H9 (cell line): ENCODE data around the gene SLC12A8. TPM values are rescaled to one million over a fixed set of nuclear protein-coding genes. Genes with fewer than 3 reads are reported as not detected.

ENCODE experiments used
- DNase-seq: peaks from one replicate; pipeline ENCODE4 v3.0.0-alpha.2; 2017
- H2AFZ ChIP-seq: one replicate; pipeline ENCODE4 v1.6.1; 2013; ENCODE audit warnings: mild to moderate bottlenecking, low read length, control low read depth, moderate library complexity
- H2AK5ac ChIP-seq: 2 replicates; pipeline ENCODE4 v1.6.1; 2013; ENCODE audit warnings: low read length, control low read depth, mixed read lengths; ENCODE audit not compliant: insufficient read length
- H2BK120ac ChIP-seq: one replicate; pipeline ENCODE4 v1.6.1; 2013; ENCODE audit warnings: low read depth, mild to moderate bottlenecking, low read length, control low read depth, inconsistent platforms; ENCODE audit not compliant: poor library complexity, severe bottlenecking
- H2BK12ac ChIP-seq: 2 replicates; pipeline ENCODE4 v1.6.1; 2013; ENCODE audit warnings: low read length, control low read depth, mixed read lengths, low read depth; ENCODE audit not compliant: insufficient read length
- H2BK15ac ChIP-seq: 2 replicates; pipeline ENCODE4 v1.6.1; 2013; ENCODE audit warnings: low read depth, low read length, control low read depth
- H2BK20ac ChIP-seq: one replicate; pipeline ENCODE4 v1.6.1; 2013; ENCODE audit warnings: low read depth, mild to moderate bottlenecking, low read length, control low read depth, inconsistent platforms; ENCODE audit not compliant: poor library complexity, severe bottlenecking
- H2BK5ac ChIP-seq: 2 replicates; pipeline ENCODE4 v1.6.1; 2013; ENCODE audit warnings: low read length, control low read depth, mixed read lengths; ENCODE audit not compliant: insufficient read length
- H3K14ac ChIP-seq: 2 replicates; pipeline ENCODE4 v1.6.1; 2013; ENCODE audit warnings: low read length, control low read depth; ENCODE audit not compliant: insufficient read depth
- H3K18ac ChIP-seq: 2 replicates; pipeline ENCODE4 v1.6.1; 2013; ENCODE audit warnings: low read depth, mild to moderate bottlenecking, mixed read lengths, low read length, control low read depth; ENCODE audit not compliant: insufficient read length
- H3K23ac ChIP-seq: 2 replicates; pipeline ENCODE4 v1.6.1; 2013; ENCODE audit warnings: low read length, control low read depth, mixed read lengths, low read depth; ENCODE audit not compliant: insufficient read length
- H3K23me2 ChIP-seq: 2 replicates; pipeline ENCODE4 v1.6.1; 2013; ENCODE audit warnings: low read depth, mild to moderate bottlenecking, mixed read lengths, low read length, control low read depth; ENCODE audit not compliant: insufficient read length, poor library complexity, severe bottlenecking
- H3K27ac ChIP-seq: 2 replicates; pipeline ENCODE4 v1.5.1; 2013; ENCODE audit warnings: low read length, control low read depth, mixed read lengths, low read depth; ENCODE audit not compliant: insufficient read length
- H3K27me3 ChIP-seq: 2 replicates; pipeline ENCODE4 v1.6.1; 2013; ENCODE audit warnings: low read length, control low read depth, inconsistent platforms; ENCODE audit not compliant: insufficient read depth
- H3K4ac ChIP-seq: 2 replicates; pipeline ENCODE4 v1.6.1; 2013; ENCODE audit warnings: low read depth, mild to moderate bottlenecking, control low read depth, inconsistent platforms, low read length, moderate library complexity
- H3K4me1 ChIP-seq: 2 replicates; pipeline ENCODE4 v1.6.1; 2013; ENCODE audit warnings: low read length, control low read depth, inconsistent platforms; ENCODE audit not compliant: insufficient read depth
- H3K4me2 ChIP-seq: 2 replicates; pipeline ENCODE4 v1.6.1; 2013; ENCODE audit warnings: low read length, control low read depth, mixed read lengths; ENCODE audit not compliant: insufficient read length, insufficient read depth
- H3K56ac ChIP-seq: 2 replicates; pipeline ENCODE4 v1.6.1; 2013; ENCODE audit warnings: low read depth, mild to moderate bottlenecking, mixed read lengths, low read length, control low read depth; ENCODE audit not compliant: insufficient read length
- H3K79me1 ChIP-seq: 2 replicates; pipeline ENCODE4 v1.6.1; 2013; ENCODE audit warnings: low read depth, mild to moderate bottlenecking, moderate library complexity, low read length, control low read depth, inconsistent platforms; ENCODE audit not compliant: insufficient read depth, poor library complexity, severe bottlenecking
- H3K79me2 ChIP-seq: 2 replicates; pipeline ENCODE4 v1.6.1; 2013; ENCODE audit warnings: low read length, control low read depth, inconsistent platforms; ENCODE audit not compliant: insufficient read depth
- H3K9ac ChIP-seq: 2 replicates; pipeline ENCODE4 v1.6.1; 2013; ENCODE audit warnings: low read length, control low read depth, mixed read lengths; ENCODE audit not compliant: insufficient read length; ENCODE audit errors: extremely low read depth
- H3K9me3 ChIP-seq: one replicate; pipeline ENCODE4 v1.6.1; 2013; ENCODE audit warnings: low read depth, low read length, inconsistent platforms; ENCODE audit not compliant: control insufficient read depth
- H3T11ph ChIP-seq: one replicate; pipeline ENCODE4 v1.6.1; 2013; ENCODE audit warnings: mild to moderate bottlenecking, low read length, control low read depth, inconsistent platforms
- H4K20me1 ChIP-seq: one replicate; pipeline ENCODE4 v1.6.1; 2013; ENCODE audit not compliant: control insufficient read depth, insufficient read length, insufficient read depth
- H4K5ac ChIP-seq: 2 replicates; pipeline ENCODE4 v1.6.1; 2013; ENCODE audit warnings: low read depth, mild to moderate bottlenecking, mixed read lengths, low read length, control low read depth; ENCODE audit not compliant: insufficient read length
- H4K8ac ChIP-seq: replicated peaks from 2 replicates; pipeline ENCODE4 v1.6.1; 2013; ENCODE audit warnings: low read length, control low read depth, mixed read lengths, low read depth; ENCODE audit not compliant: insufficient read length
- H4K91ac ChIP-seq: 2 replicates; pipeline ENCODE4 v1.6.1; 2013; ENCODE audit warnings: low read depth, mild to moderate bottlenecking, moderate library complexity, mixed read lengths, low read length, control low read depth; ENCODE audit not compliant: insufficient read length
- H3K27ac Mint-ChIP-seq, 3 experiments: 2 replicates in 2 of 3; 3 replicates in 1 of 3; pipeline ENCODE4 v1.8.0; 2020 to 2021; ENCODE audit warnings: mixed read lengths in 3 of 3, mild to moderate bottlenecking in 1 of 3, moderate library complexity in 1 of 3
- H3K27me3 Mint-ChIP-seq: 2 replicates; pipeline ENCODE4 v1.8.0; 2021; ENCODE audit warnings: low read depth, mild to moderate bottlenecking, moderate library complexity, mixed read lengths
- H3K36me3 Mint-ChIP-seq, 3 experiments: 2 replicates in 2 of 3; 3 replicates in 1 of 3; pipeline ENCODE4 v1.8.0; 2020 to 2021; ENCODE audit warnings: low read depth in 3 of 3, mixed read lengths in 3 of 3; ENCODE audit not compliant: insufficient read depth in 1 of 3
- H3K4me1 Mint-ChIP-seq, 2 experiments: 2 replicates each; pipeline ENCODE4 v1.8.0; 2020; ENCODE audit warnings: mixed read lengths in 2 of 2
- H3K4me3 Mint-ChIP-seq, 2 experiments: 2 replicates in 1 of 2; 3 replicates in 1 of 2; pipeline ENCODE4 v1.8.0; 2020 to 2021; ENCODE audit warnings: mild to moderate bottlenecking in 2 of 2, mixed read lengths in 2 of 2, moderate library complexity in 1 of 2
- H3K9me3 Mint-ChIP-seq, 2 experiments: 2 replicates in 1 of 2; 3 replicates in 1 of 2; pipeline ENCODE4 v1.8.0; 2020; ENCODE audit warnings: mild to moderate bottlenecking in 2 of 2, mixed read lengths in 2 of 2, moderate library complexity in 1 of 2
- CTCF ChIP-seq: fragments of 200-600 bp; sonication (generic); conservative IDR thresholded peaks from 3 replicates; pipeline ENCODE4 v1.8.0; 2021; ENCODE audit warnings: antibody characterized with exemption, mild to moderate bottlenecking
- WGBS: extraction: QIAGEN DNeasy Blood & Tissue Kit; methylation state at CpG from one replicate; pipeline ENCODE4 v1.1.7; 2013; ENCODE audit warnings: missing lambda C conversion rate, low lambda C conversion rate, mixed read lengths; ENCODE audit not compliant: insufficient read length; ENCODE audit errors: extremely low coverage; 5-methylcytosine and 5-hydroxymethylcytosine counted together
- total RNA-seq: library from RNA; stranded (reverse); gene quantifications from 2 replicates; pipeline ENCODE4 v1.2.1, GENCODE V29; 2021

Gene SLC12A8
- total RNA-seq, 1 experiment from 2014 or later = 8.2 TPM

GRCh38 chr3:125165948-125166553 is 46.5 kb downstream of the SLC12A8 start:
- H3K4ac ChIP-seq = no peak overlapping the region
- no peaks in the 10 kb centered on the region for H4K20me1 ChIP-seq
- H4K91ac ChIP-seq = no peak overlapping the region
- TF ChIP-seq CTCF = no peak
- no peak overlapping the region for H4K8ac ChIP-seq
- H4K5ac ChIP-seq = no peak overlapping the region
- no peaks in the 10 kb centered on the region for H3K79me1 ChIP-seq
- no peaks in the 10 kb centered on the region for H3K9me3 ChIP-seq
- no peak overlapping the region for H3K18ac ChIP-seq
- H2BK20ac ChIP-seq = no peak overlapping the region
- Mint-ChIP-seq H3K4me1 (peaks cover 9 to 14% of the 10 kb centered on the region in 2 experiments), H3K36me3 (no peaks in the 10 kb centered on the region), H3K27ac (peak overlapping the region in 2 of 3 experiments; percentile 58 to 72; a peak in 4 of 7 replicates), H3K9me3 (no peaks in the 10 kb centered on the region), H3K4me3 (no peak overlapping the region), H3K27me3 (no peaks in the 10 kb centered on the region)
- no peak for DNase-seq
- H2BK120ac ChIP-seq = no peak overlapping the region
- no peaks in the 10 kb centered on the region for H3K4me1 ChIP-seq
- no CpG with 5 or more reads among the region's 18 CpGs for WGBS
- no peaks in the 10 kb centered on the region for H3K23me2 ChIP-seq
- no peak overlapping the region for H3K27ac ChIP-seq
- no peak overlapping the region for H3K4me2 ChIP-seq
- H3K27me3 ChIP-seq = no peaks in the 10 kb centered on the region
- H2BK15ac ChIP-seq = no peak overlapping the region
- no peak overlapping the region for H3K9ac ChIP-seq
- no peak overlapping the region for H2BK5ac ChIP-seq
- H2BK12ac ChIP-seq = no peak overlapping the region
- no peak overlapping the region for H2AFZ ChIP-seq
- no peak overlapping the region for H3K56ac ChIP-seq
- H3K79me2 ChIP-seq = no peaks in the 10 kb centered on the region
- no peak overlapping the region for H3T11ph ChIP-seq
- H3K23ac ChIP-seq = no peak overlapping the region
- H2AK5ac ChIP-seq = no peak overlapping the region
- no peak overlapping the region for H3K14ac ChIP-seq
